Neuronal stem cell (in vitro differentiated cells): ENCODE measurements around the gene CUL4B.
"Not testable (repeated sequence)": the region's sequence is repeated elsewhere in the genome, so short reads cannot be mapped to it uniquely, and the experiment has no call there.

ENCODE experiments used
- DNase-seq: peaks from one replicate; pipeline ENCODE4 v3.0.0-alpha.2; 2013; ENCODE audit warnings: low spot score
- H2AFZ ChIP-seq: one replicate; pipeline ENCODE4 v1.6.1; 2013; ENCODE audit warnings: mild to moderate bottlenecking, low read length, inconsistent platforms
- H2AK5ac ChIP-seq: 2 replicates; pipeline ENCODE4 v1.6.1; 2013; ENCODE audit warnings: low read depth, mild to moderate bottlenecking, inconsistent platforms, low read length, moderate library complexity, mixed read lengths
- H2BK120ac ChIP-seq: 2 replicates; pipeline ENCODE4 v1.6.1; 2013; ENCODE audit warnings: low read depth, mild to moderate bottlenecking, inconsistent platforms, low read length, moderate library complexity, mixed read lengths
- H2BK12ac ChIP-seq: one replicate; pipeline ENCODE4 v1.6.1; 2013; ENCODE audit warnings: low read length, inconsistent platforms
- H2BK15ac ChIP-seq: 2 replicates; pipeline ENCODE4 v1.6.1; 2013; ENCODE audit warnings: mild to moderate bottlenecking, low read length, inconsistent platforms, mixed read lengths
- H2BK5ac ChIP-seq: one replicate; pipeline ENCODE4 v1.6.1; 2013; ENCODE audit warnings: inconsistent platforms, mild to moderate bottlenecking, low read length, moderate library complexity
- H3K14ac ChIP-seq: one replicate; pipeline ENCODE4 v1.6.1; 2013; ENCODE audit warnings: low read length, inconsistent platforms
- H3K18ac ChIP-seq: 2 replicates; pipeline ENCODE4 v1.6.1; 2013; ENCODE audit warnings: low read length, inconsistent platforms
- H3K23ac ChIP-seq: 2 replicates; pipeline ENCODE4 v1.6.1; 2013; ENCODE audit warnings: low read depth, mild to moderate bottlenecking, mixed read lengths, low read length, inconsistent platforms; ENCODE audit not compliant: poor library complexity
- H3K27ac ChIP-seq: replicated peaks from 3 replicates; pipeline ENCODE4 v1.5.1; 2013; ENCODE audit warnings: low read length, inconsistent platforms
- H3K27me3 ChIP-seq, 3 experiments: 2 replicates each; pipeline ENCODE4 v1.6.1; 2013; ENCODE audit warnings: low read length in 3 of 3, mild to moderate bottlenecking in 2 of 3, inconsistent platforms in 1 of 3, low read depth in 1 of 3, mixed read lengths in 1 of 3, moderate library complexity in 1 of 3; ENCODE audit not compliant: control insufficient read depth in 3 of 3, insufficient read depth in 3 of 3
- H3K36me3 ChIP-seq, 2 donors: replicated peaks in 1 of 2; 2 replicates each; pipeline ENCODE4 v1.6.1; 2013; ENCODE audit warnings: low read length in 2 of 2; ENCODE audit not compliant: control insufficient read depth in 2 of 2, insufficient read depth in 2 of 2
- H3K4ac ChIP-seq: 2 replicates; pipeline ENCODE4 v1.6.1; 2013; ENCODE audit warnings: inconsistent platforms, mild to moderate bottlenecking, low read length, moderate library complexity
- H3K4me1 ChIP-seq, 2 donors: 1 replicate in 1 of 2; 2 replicates in 1 of 2; pipeline ENCODE4 v1.6.1; 2013; ENCODE audit warnings: low read length in 2 of 2, low read depth in 1 of 2; ENCODE audit not compliant: control insufficient read depth in 2 of 2, insufficient read depth in 1 of 2
- H3K4me2 ChIP-seq: one replicate; pipeline ENCODE4 v1.6.1; 2013; ENCODE audit warnings: mild to moderate bottlenecking, low read length, inconsistent platforms; ENCODE audit not compliant: insufficient read depth, poor library complexity, severe bottlenecking
- H3K4me3 ChIP-seq, 2 donors: 2 replicates each; pipeline ENCODE4 v1.5.1; 2013; ENCODE audit warnings: low read length in 2 of 2, mild to moderate bottlenecking in 2 of 2, inconsistent platforms in 1 of 2, moderate library complexity in 1 of 2
- H3K79me1 ChIP-seq: one replicate; pipeline ENCODE4 v1.6.1; 2013; ENCODE audit warnings: low read depth, mild to moderate bottlenecking, inconsistent platforms, low read length, moderate library complexity
- H3K9ac ChIP-seq: one replicate; pipeline ENCODE4 v1.6.1; 2013; ENCODE audit warnings: mild to moderate bottlenecking, low read depth, low read length, inconsistent platforms; ENCODE audit not compliant: poor library complexity
- H3K9me3 ChIP-seq, 2 donors: replicated peaks in 1 of 2; 2 replicates each; pipeline versions ENCODE3 to v1.6.1; 2013; ENCODE audit warnings: low read length in 2 of 2, mild to moderate bottlenecking in 2 of 2, inconsistent platforms in 1 of 2, low read depth in 1 of 2, mixed read lengths in 1 of 2, moderate library complexity in 1 of 2; ENCODE audit not compliant: control insufficient read depth in 2 of 2, insufficient read depth in 1 of 2
- H4K8ac ChIP-seq: one replicate; pipeline ENCODE4 v1.6.1; 2013; ENCODE audit warnings: low read depth, mild to moderate bottlenecking, inconsistent platforms, low read length, moderate library complexity
- H4K91ac ChIP-seq: one replicate; pipeline ENCODE4 v1.6.1; 2013; ENCODE audit warnings: low read length, low read depth, mild to moderate bottlenecking, inconsistent platforms; ENCODE audit not compliant: poor library complexity
- WGBS, 2 donors: extraction: QIAGEN DNeasy Blood & Tissue Kit; methylation state at CpG; one replicate each; pipeline ENCODE4 v1.1.7; 2013; ENCODE audit warnings: missing lambda C conversion rate in 2 of 2, mixed read lengths in 1 of 2; ENCODE audit not compliant: insufficient read length in 2 of 2, insufficient replicate concordance in 1 of 2; ENCODE audit errors: extremely low coverage in 2 of 2; 5-methylcytosine and 5-hydroxymethylcytosine counted together

CUL4B gene

GRCh38 chrX:120504569-120504968 is 56.2 kb downstream of the CUL4B start:
- WGBS, 2 donors, result no CpG with 5 or more reads among the region's 1 CpG
- no peak overlapping the region for H2BK15ac ChIP-seq
- H2BK120ac ChIP-seq, result no peak overlapping the region
- no peaks in the 10 kb centered on the region for H3K9me3 ChIP-seq
- no peak overlapping the region for H3K14ac ChIP-seq
- no peak overlapping the region for H4K91ac ChIP-seq
- no peak overlapping the region for H4K8ac ChIP-seq
- no peaks in the 10 kb centered on the region for H3K79me1 ChIP-seq
- H3K9ac ChIP-seq, result no peak overlapping the region
- H3K4me3 ChIP-seq, result no peak overlapping the region
- H3K4me2 ChIP-seq, result no peak overlapping the region
- no peaks in the 10 kb centered on the region for H3K27me3 ChIP-seq
- no peaks in the 10 kb centered on the region for H3K36me3 ChIP-seq
- no peaks in the 10 kb centered on the region for H3K4me1 ChIP-seq
- H2BK12ac ChIP-seq, result no peak overlapping the region
- no peak overlapping the region for H2AK5ac ChIP-seq
- H3K18ac ChIP-seq, result no peak overlapping the region
- no peak for DNase-seq
- H2AFZ ChIP-seq, result no peak overlapping the region
- no peak overlapping the region for H3K23ac ChIP-seq
- H3K4ac ChIP-seq, result no peak overlapping the region
- no peak overlapping the region for H3K27ac ChIP-seq
- no peak overlapping the region for H2BK5ac ChIP-seq

- no peaks in the 10 kb centered on the region for H3K9me3 ChIP-seq
- no peak overlapping the region for H3K23ac ChIP-seq
- no peak overlapping the region for H3K14ac ChIP-seq
- no peaks in the 10 kb centered on the region for H3K79me1 ChIP-seq
- H2BK15ac ChIP-seq, result no peak overlapping the region
- WGBS, 2 donors, result no CpG with 5 or more reads among the region's 4 CpGs
- no peak overlapping the region for H3K18ac ChIP-seq
- H3K36me3 ChIP-seq, result no peaks in the 10 kb centered on the region
- H4K8ac ChIP-seq, result no peak overlapping the region
- H2BK120ac ChIP-seq, result no peak overlapping the region
- peaks cover 0 to 4% (median 0%) of the 10 kb centered on the region in 3 experiments for H3K27me3 ChIP-seq
- H3K4ac ChIP-seq, result no peak overlapping the region
- no peaks in the 10 kb centered on the region for H3K4me1 ChIP-seq
- H3K4me2 ChIP-seq, result no peak overlapping the region
- H3K9ac ChIP-seq, result no peak overlapping the region
- H2AFZ ChIP-seq, result no peak overlapping the region
- H3K27ac ChIP-seq, result no peak overlapping the region
- H2BK12ac ChIP-seq, result no peak overlapping the region
- H2AK5ac ChIP-seq, result no peak overlapping the region
- H3K4me3 ChIP-seq, result no peak overlapping the region
- H4K91ac ChIP-seq, result no peak overlapping the region
- DNase-seq, result no peak
- no peak overlapping the region for H2BK5ac ChIP-seq
Observed at GRCh38 chrX:120499301-120500072, 61.3 kb downstream of the CUL4B start.

GRCh38 chrX:120490119-120490518 is 70.6 kb downstream of the CUL4B start:
- WGBS, 2 donors, result no CpG with 5 or more reads among the region's 2 CpGs
- not testable (repeated sequence) for H3K9ac ChIP-seq, H3K4ac ChIP-seq, H2AK5ac ChIP-seq, H2BK120ac ChIP-seq, H3K79me1 ChIP-seq, H3K27me3 ChIP-seq, H3K27ac ChIP-seq, H3K4me2 ChIP-seq, H4K8ac ChIP-seq, H2BK5ac ChIP-seq, H3K4me1 ChIP-seq, H2BK15ac ChIP-seq, H3K36me3 ChIP-seq, DNase-seq, H3K23ac ChIP-seq, H3K4me3 ChIP-seq, H2BK12ac ChIP-seq, H3K14ac ChIP-seq, H4K91ac ChIP-seq, H2AFZ ChIP-seq, H3K9me3 ChIP-seq, H3K18ac ChIP-seq

- no peak overlapping the region for H3K23ac ChIP-seq
- H3K9ac ChIP-seq, result no peak overlapping the region
- no peak overlapping the region for H4K8ac ChIP-seq
- H3K27ac ChIP-seq, result no peak overlapping the region
- no peaks in the 10 kb centered on the region for H3K9me3 ChIP-seq
- H3K14ac ChIP-seq, result no peak overlapping the region
- WGBS, 2 donors, result no CpG with 5 or more reads among the region's 9 CpGs
- H2BK120ac ChIP-seq, result no peak overlapping the region
- no peak overlapping the region for H3K18ac ChIP-seq
- H2BK15ac ChIP-seq, result no peak overlapping the region
- H4K91ac ChIP-seq, result no peak overlapping the region
- no peaks in the 10 kb centered on the region for H3K79me1 ChIP-seq
- no peak for DNase-seq
- H3K4me2 ChIP-seq, result no peak overlapping the region
- H2BK12ac ChIP-seq, result no peak overlapping the region
- H3K4me3 ChIP-seq, result no peak overlapping the region
- no peak overlapping the region for H2BK5ac ChIP-seq
- H2AK5ac ChIP-seq, result no peak overlapping the region
- no peaks in the 10 kb centered on the region for H3K27me3 ChIP-seq
- H3K4me1 ChIP-seq, result peaks cover 0 to 3% of the 10 kb centered on the region in 2 donors
- H3K4ac ChIP-seq, result no peak overlapping the region
- no peak overlapping the region for H2AFZ ChIP-seq
- H3K36me3 ChIP-seq, result no peaks in the 10 kb centered on the region
Observed at GRCh38 chrX:120486786-120487185, 74.0 kb downstream of the CUL4B start.
